Skin epidermis (tissue), 12 donors: ENCODE measurements around the gene CLDN24.
"Not testable (repeated sequence)": the region's sequence is repeated elsewhere in the genome, so short reads cannot be mapped to it uniquely, and the experiment has no call there.

Experiments
- H3K27ac ChIP-seq, 21 experiments: fragments of 200-600 bp; sonication (generic) in 11 of 21; one replicate each; pipeline ENCODE4 v1.5.0; 2020; ENCODE audit warnings: mild to moderate bottlenecking in 3 of 21, inconsistent platforms in 2 of 21, moderate library complexity in 2 of 21
- H3K4me3 ChIP-seq, 7 experiments: fragments of 200-600 bp; sonication (generic) in 2 of 7; one replicate each; pipeline ENCODE4 v1.5.0; 2020; ENCODE audit warnings: inconsistent platforms in 2 of 7, mild to moderate bottlenecking in 2 of 7, moderate library complexity in 1 of 7

The CLDN24 gene

DNA sequence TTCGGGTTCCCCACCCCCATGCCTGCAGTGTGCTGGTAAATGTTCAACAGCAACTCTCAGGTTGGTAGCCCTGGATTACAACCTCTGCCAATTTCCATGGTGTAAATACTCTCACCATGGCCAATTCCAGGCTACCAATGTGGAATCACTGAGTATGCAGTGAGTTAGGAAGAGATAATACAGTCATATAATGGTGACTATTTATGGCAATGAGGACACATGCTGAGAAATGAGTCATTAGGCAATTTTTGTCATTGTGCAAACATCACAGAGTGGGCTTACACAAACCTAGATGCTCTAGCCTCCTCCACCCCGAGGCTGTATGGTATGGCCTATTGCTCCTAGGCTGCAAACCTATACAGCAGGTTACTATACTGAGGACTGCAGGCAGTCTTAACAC is 4.6 kb upstream of the CLDN24 start:
- no peak overlapping the region for H3K27ac ChIP-seq

GRCh38 chr4:183326387-183326786 is 4.2 kb upstream of the CLDN24 start:
- H3K4me3 ChIP-seq, H3K27ac ChIP-seq: not testable (repeated sequence)

More for the DNA sequence above, 4.6 kb upstream of the CLDN24 start:
- no peak overlapping the region for H3K4me3 ChIP-seq

DNA sequence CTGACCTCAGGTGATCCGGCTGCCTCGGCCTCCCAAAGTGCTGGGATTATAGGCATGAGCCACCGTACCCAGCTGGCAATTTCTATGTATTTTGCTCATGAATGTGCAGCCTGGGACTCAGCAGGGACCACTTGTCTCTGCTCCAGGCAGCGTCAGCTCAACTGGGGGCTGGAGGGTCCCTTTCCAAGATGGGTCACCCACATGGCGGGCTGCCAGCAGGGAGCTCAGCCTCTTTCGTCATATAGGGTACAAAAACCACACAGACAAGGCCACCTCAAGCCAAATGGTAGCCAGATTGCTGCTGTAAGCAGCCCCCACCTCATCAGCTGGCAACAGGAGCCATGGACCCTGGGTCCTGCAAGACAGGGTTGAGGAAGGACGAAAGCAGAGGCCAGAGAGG is 2.4 kb upstream of the CLDN24 start:
- no peak overlapping the region for H3K27ac ChIP-seq
- no peak overlapping the region for H3K4me3 ChIP-seq

GRCh38 chr4:183324056-183324455 is 1.8 kb upstream of the CLDN24 start:
- H3K4me3 ChIP-seq: not testable (repeated sequence)

DNA sequence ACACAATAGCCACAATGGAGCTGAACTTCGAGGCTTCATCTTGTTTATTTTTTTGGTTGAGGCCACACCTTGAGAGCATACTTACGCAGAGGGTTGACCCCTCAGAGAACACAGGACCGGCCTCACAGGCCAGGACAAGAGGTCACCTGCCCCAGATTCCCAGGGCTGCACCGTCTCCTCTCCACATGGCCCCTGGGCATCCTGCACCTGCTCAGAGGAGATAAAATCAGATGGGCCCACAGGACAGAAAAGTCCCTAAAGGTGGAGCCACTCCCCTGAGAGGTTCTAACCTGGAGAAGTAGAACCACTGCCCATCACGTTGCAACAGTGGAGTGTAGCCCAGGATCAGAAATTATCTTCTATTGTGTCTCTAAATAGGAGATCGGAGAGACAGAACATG is 1.1 kb upstream of the CLDN24 start:
- H3K27ac ChIP-seq: no peak overlapping the region
- no peak overlapping the region for H3K4me3 ChIP-seq

More at GRCh38 chr4:183324056-183324455, 1.8 kb upstream of the CLDN24 start:
- H3K27ac ChIP-seq: not testable (repeated sequence)

GRCh38 chr4:183321516-183321915 is 710 bp downstream of the CLDN24 start:
- no peak overlapping the region for H3K27ac ChIP-seq
- no peak overlapping the region for H3K4me3 ChIP-seq

DNA sequence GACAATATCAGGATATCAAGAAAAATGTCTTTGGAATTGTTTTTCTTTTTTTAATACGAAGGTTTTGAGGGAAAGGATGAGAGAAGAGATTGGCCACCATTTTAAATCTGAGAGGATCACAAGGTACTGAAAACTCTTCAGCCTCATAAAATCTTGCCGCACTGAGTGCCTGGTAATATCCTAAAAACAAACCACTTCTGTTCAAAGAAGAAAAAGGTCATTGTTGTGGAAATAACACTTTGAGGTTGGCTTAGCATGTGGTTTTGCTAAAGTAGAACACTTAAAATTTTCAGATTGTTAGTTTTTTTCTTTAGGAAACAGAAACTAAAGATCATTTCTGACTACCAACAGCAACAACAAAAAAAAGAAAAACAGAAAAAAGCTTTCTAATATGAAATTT is 1.1 kb downstream of the CLDN24 start:
- no peak overlapping the region for H3K27ac ChIP-seq
- H3K4me3 ChIP-seq: no peak overlapping the region

- no peak within 1 kb of the TSS for H3K27ac ChIP-seq
- no peak within 1 kb of the TSS for H3K4me3 ChIP-seq
Measured at GRCh38 chr4:183320211-183321059, 1.8 kb downstream of the CLDN24 start, which contains the start of gene CLDN22. TSS of gene CLDN22 (minus strand) at chr4:183320276. CDS start at chr4:183320218, 58 bp downstream.

- Histone ChIP-seq H3K4me3 (no peak overlapping the region), H3K27ac (no peak overlapping the region)
Measured at GRCh38 chr4:183318656-183319055, 3.6 kb downstream of the CLDN24 start.

DNA sequence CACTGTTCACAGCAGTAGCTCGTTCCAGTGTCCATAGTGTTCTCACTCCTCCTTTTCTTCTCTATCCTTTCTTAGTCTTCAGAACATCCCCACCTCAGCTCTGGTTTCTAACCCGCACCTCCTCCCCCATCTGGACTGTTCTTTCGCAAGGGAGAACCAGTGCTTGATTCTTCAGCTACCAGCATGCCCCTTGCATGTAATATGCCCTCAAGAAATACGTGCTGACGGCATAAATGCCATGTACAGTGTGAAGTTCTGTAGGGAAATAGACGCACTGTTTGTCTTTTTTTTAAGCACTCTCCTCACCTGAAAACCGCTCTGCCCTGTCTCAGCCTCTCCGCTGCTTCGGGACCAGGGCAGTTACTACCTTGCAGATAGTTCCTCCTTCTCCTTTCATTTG is 7.4 kb downstream of the CLDN24 start:
- Histone ChIP-seq H3K27ac (no peak overlapping the region), H3K4me3 (no peak overlapping the region)

GRCh38 chr4:183314336-183314735 is 7.9 kb downstream of the CLDN24 start:
- Histone ChIP-seq H3K4me3 (no peak overlapping the region), H3K27ac (no peak overlapping the region)

GRCh38 chr4:183312841-183313240 is 9.4 kb downstream of the CLDN24 start:
- no peak overlapping the region for H3K27ac ChIP-seq
- no peak overlapping the region for H3K4me3 ChIP-seq

- Histone ChIP-seq H3K4me3 (no peak overlapping the region), H3K27ac (no peak overlapping the region)
Measured at GRCh38 chr4:183306811-183307210, 15.4 kb downstream of the CLDN24 start.

DNA sequence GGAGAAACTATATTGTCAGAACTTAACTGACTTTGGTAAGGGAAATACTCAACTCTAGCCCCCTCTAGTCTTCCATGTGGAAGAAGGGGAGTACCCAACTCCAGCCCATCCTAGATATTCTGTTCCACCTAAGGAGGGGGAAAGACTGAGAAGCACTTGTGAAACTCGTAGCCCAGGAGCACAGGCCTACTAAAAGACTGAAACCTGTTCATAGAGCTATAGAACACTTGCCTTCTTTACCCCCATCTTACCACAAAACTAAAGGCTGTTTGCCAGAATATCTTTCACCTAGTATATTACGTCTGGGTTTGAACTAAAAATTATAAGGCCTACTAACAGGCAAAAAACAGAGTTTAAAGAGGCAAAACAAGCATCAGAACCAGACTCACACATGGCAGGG is 17.7 kb downstream of the CLDN24 start:
- H3K27ac ChIP-seq: no peak overlapping the region
- H3K4me3 ChIP-seq: no peak overlapping the region

DNA sequence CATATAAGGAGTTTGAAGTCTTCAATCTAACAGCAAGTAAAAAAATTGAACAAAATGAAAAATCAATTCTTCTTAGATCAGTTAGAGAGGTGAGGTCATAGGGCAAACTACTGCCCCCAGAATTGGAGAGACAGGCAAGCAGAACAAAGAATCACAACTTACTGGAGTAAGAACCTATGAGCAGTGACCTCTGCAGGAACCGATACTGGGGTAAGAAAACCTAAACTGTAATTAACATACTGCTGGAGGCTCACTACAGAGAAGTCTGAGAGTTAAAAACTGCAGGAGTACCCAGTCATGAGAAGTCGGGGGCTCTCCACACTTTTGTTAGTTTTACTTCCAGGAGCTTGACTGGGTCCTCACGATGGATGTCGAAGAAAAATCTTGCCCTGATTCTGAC is 18.2 kb downstream of the CLDN24 start:
- H3K4me3 ChIP-seq: no peak overlapping the region
- H3K27ac ChIP-seq: no peak overlapping the region

GRCh38 chr4:183303301-183303700 is 18.9 kb downstream of the CLDN24 start:
- Histone ChIP-seq H3K27ac (no peak overlapping the region), H3K4me3 (no peak overlapping the region)

- Histone ChIP-seq H3K4me3 (no peak overlapping the region), H3K27ac (no peak overlapping the region)
Measured at GRCh38 chr4:183300655-183301054, 21.6 kb downstream of the CLDN24 start.

DNA sequence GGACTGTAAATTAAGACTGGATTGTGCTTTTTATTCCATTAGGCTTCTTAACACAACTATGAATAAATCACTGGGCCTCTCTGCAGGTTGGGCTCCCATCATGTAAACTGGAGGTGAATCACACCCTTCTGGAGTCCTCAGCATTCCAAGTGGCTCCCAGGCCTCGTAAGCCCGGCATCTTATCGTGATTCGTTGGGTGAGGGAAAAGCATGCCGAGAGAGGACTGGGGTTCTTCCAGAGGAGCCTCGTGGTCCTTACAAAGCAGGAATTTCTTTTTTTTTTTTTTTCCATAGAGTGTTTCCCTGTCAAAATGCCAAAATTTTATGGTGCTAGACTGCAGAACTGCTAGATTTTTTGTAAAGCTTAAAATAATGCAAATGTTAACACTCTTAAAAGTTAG is 22.2 kb downstream of the CLDN24 start:
- no peak overlapping the region for H3K27ac ChIP-seq
- no peak overlapping the region for H3K4me3 ChIP-seq

DNA sequence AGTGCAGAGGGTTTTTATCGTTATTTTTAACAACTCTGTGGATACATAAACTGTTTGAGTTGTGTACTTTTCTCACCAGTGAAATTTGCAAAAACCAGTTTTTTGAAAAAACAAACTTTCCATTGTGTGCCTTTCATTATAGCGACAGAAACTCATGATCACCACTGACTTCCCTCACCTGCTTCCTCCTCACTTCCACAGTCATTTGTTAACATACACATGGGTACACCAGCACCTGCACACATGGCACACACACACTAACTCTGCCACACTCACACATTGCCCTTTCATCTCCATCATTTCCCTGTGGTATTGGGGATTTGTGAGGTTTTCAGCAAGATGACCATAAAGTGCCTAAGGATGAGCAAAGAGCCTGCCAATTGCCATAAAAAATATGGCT is 22.8 kb downstream of the CLDN24 start:
- H3K4me3 ChIP-seq: no peak overlapping the region
- H3K27ac ChIP-seq: no peak overlapping the region

- H3K27ac ChIP-seq: no peak overlapping the region
- H3K4me3 ChIP-seq: no peak overlapping the region
Measured at GRCh38 chr4:183297675-183298074, 24.6 kb downstream of the CLDN24 start.

GRCh38 chr4:183295711-183296110 is 26.5 kb downstream of the CLDN24 start:
- Histone ChIP-seq H3K4me3 (no peak overlapping the region), H3K27ac (no peak overlapping the region)

DNA sequence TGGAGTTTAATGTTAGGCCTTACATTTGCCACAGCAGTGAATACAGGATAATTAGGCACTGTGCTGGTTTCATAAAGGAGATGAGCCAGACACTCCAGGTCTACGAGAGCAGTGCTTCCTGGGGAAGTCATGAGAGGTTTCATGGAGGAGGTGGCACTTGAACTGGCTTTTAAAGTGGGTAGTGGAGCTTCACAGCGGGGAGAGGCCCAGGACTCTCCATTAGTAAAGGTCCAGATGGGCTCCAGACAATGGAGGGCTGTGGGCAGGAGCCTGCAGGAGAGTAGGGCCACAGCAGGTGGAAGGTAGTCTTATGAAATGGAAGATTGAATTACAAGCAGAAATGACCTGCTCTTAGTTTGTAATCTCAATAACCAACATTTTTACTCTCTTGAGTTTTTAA is 31.2 kb downstream of the CLDN24 start:
- no peak overlapping the region for H3K4me3 ChIP-seq
- H3K27ac ChIP-seq: no peak overlapping the region
